IMR-90 (cell line): ENCODE measurements around the gene ENAH. TPM values are rescaled to one million over a fixed set of nuclear protein-coding genes. Genes with fewer than 3 reads are reported as not detected.

Experiments used
- ATAC-seq: fragments of 200-7000 bp; cut with Tn5 transposase; 2 replicates; pipeline ENCODE4 v1.9.1; 2020; ENCODE audit warnings: low read depth, mild to moderate bottlenecking, moderate library complexity
- BruUV-seq: library from RNA; stranded (reverse); fragments of 400-500 nt; replicated peaks from 2 replicates; lab custom pipeline; 2021; lab: Mats Ljungman, UMichigan
- CTCF ChIA-PET: fragments of 300-600 bp; formaldehyde crosslinking; extraction: SDS; loops from one replicate; lab custom pipeline; 2021; ENCODE audit warnings: antibody characterized with exemption; lab: Yijun Ruan, JAX
- POLR2A ChIA-PET: fragments of 300-600 bp; sonication (Branson Sonifier 250); formaldehyde crosslinking; loops from one replicate; lab custom pipeline; 2022; ENCODE audit warnings: antibody characterized with exemption; ENCODE audit not compliant: unreplicated experiment; lab: Charles Lee
- DNase-seq: peaks from one replicate; pipeline ENCODE4 v3.0.0; 2013
- H2AFZ ChIP-seq: replicated peaks from 2 replicates; pipeline ENCODE3; 2013; ENCODE audit warnings: low read length, mild to moderate bottlenecking; ENCODE audit not compliant: poor library complexity
- H2AK5ac ChIP-seq: 2 replicates; pipeline ENCODE4 v1.6.1; 2013; ENCODE audit warnings: low read depth, low read length, inconsistent platforms
- H2AK9ac ChIP-seq: replicated peaks from 2 replicates; pipeline ENCODE3; 2013; ENCODE audit warnings: mild to moderate bottlenecking, low read depth, low read length, moderate library complexity; ENCODE audit not compliant: poor library complexity
- H2BK120ac ChIP-seq: 2 replicates; pipeline ENCODE4 v1.6.1; 2013; ENCODE audit warnings: low read depth, low read length, inconsistent platforms
- H2BK15ac ChIP-seq: 3 replicates; pipeline ENCODE4 v1.6.1; 2013; ENCODE audit warnings: low read depth, low read length, inconsistent platforms
- H2BK20ac ChIP-seq: 2 replicates; pipeline ENCODE4 v1.6.1; 2013; ENCODE audit warnings: low read depth, mild to moderate bottlenecking, inconsistent platforms, low read length, moderate library complexity
- H2BK5ac ChIP-seq: 2 replicates; pipeline ENCODE4 v1.6.1; 2013; ENCODE audit warnings: mild to moderate bottlenecking, low read depth, low read length, inconsistent platforms; ENCODE audit not compliant: poor library complexity, severe bottlenecking
- H3K14ac ChIP-seq: replicated peaks from 2 replicates; pipeline ENCODE4 v1.6.1; 2013; ENCODE audit warnings: low read depth, low read length, inconsistent platforms
- H3K18ac ChIP-seq: 2 replicates; pipeline ENCODE4 v1.6.1; 2013; ENCODE audit warnings: low read depth, low read length, control low read depth
- H3K23ac ChIP-seq: 2 replicates; pipeline ENCODE4 v1.6.1; 2013; ENCODE audit warnings: low read depth, low read length, inconsistent platforms
- H3K27ac ChIP-seq: 2 replicates; pipeline ENCODE4 v1.5.1; 2013; ENCODE audit warnings: mild to moderate bottlenecking, control low read depth, low read length; ENCODE audit not compliant: insufficient read depth
- H3K27me3 ChIP-seq: 2 replicates; pipeline ENCODE4 v1.6.1; 2013; ENCODE audit warnings: low read length; ENCODE audit not compliant: control insufficient read depth, insufficient read depth
- H3K36me3 ChIP-seq: 2 replicates; pipeline ENCODE4 v1.6.1; 2013; ENCODE audit warnings: low read length, mixed read lengths; ENCODE audit not compliant: control insufficient read depth, insufficient read depth
- H3K4ac ChIP-seq: 2 replicates; pipeline ENCODE4 v1.6.1; 2013; ENCODE audit warnings: low read depth, low read length, inconsistent platforms
- H3K4me1 ChIP-seq: 2 replicates; pipeline ENCODE4 v1.6.1; 2013; ENCODE audit warnings: low read length, mixed read lengths; ENCODE audit not compliant: control insufficient read depth, insufficient read depth
- H3K4me2 ChIP-seq: 2 replicates; pipeline ENCODE4 v1.6.1; 2013; ENCODE audit warnings: low read depth, mild to moderate bottlenecking, control low read depth, low read length, moderate library complexity
- H3K4me3 ChIP-seq: 2 replicates; pipeline ENCODE4 v1.5.1; 2013; ENCODE audit warnings: low read depth, mild to moderate bottlenecking, control low read depth, low read length, moderate library complexity; ENCODE audit not compliant: insufficient read depth
- H3K56ac ChIP-seq: 2 replicates; pipeline ENCODE4 v1.6.1; 2013; ENCODE audit warnings: low read length, inconsistent platforms; ENCODE audit not compliant: insufficient read depth; ENCODE audit errors: extremely low read depth
- H3K79me1 ChIP-seq, 2 experiments: 2 replicates each; pipeline ENCODE4 v1.6.1; 2013; ENCODE audit warnings: low read length in 2 of 2, inconsistent platforms in 1 of 2, low read depth in 1 of 2
- H3K9ac ChIP-seq: 2 replicates; pipeline ENCODE4 v1.6.1; 2013; ENCODE audit warnings: low read depth, low read length, control low read depth
- H3K9me1 ChIP-seq: 2 replicates; pipeline ENCODE4 v1.6.1; 2013; ENCODE audit warnings: low read length, inconsistent platforms; ENCODE audit not compliant: insufficient read depth
- H3K9me3 ChIP-seq: 2 replicates; pipeline ENCODE4 v1.6.1; 2013; ENCODE audit warnings: low read length; ENCODE audit not compliant: control insufficient read depth, insufficient read depth
- H4K20me1 ChIP-seq: 2 replicates; pipeline ENCODE4 v1.6.1; 2013; ENCODE audit warnings: low read length, inconsistent platforms; ENCODE audit not compliant: insufficient read depth
- H4K5ac ChIP-seq: 2 replicates; pipeline ENCODE4 v1.6.1; 2013; ENCODE audit warnings: mild to moderate bottlenecking, low read depth, low read length, control low read depth
- H4K8ac ChIP-seq, 2 experiments: 2 replicates each; pipeline ENCODE4 v1.6.1; 2013; ENCODE audit warnings: low read depth in 2 of 2, low read length in 2 of 2, control low read depth in 1 of 2, inconsistent platforms in 1 of 2
- H4K91ac ChIP-seq: 2 replicates; pipeline ENCODE4 v1.6.1; 2013; ENCODE audit warnings: low read depth, low read length, inconsistent platforms; ENCODE audit not compliant: insufficient read depth
- BHLHE40 ChIP-seq: fragments of 150-350 bp; IDR thresholded peaks from 2 replicates; pipeline ENCODE4 v1.6.1; 2016; ENCODE audit warnings: mild to moderate bottlenecking, low read depth, low read length
- WGBS, 2 experiments: methylation state at CpG; one replicate each; pipeline versions ENCODE4 v1.1.5 to v1.1.7; 2013; ENCODE audit warnings: missing lambda C conversion rate in 2 of 2; ENCODE audit not compliant: insufficient read length in 1 of 2; ENCODE audit errors: extremely low coverage in 2 of 2; 5-methylcytosine and 5-hydroxymethylcytosine counted together
- dilution Hi-C: fragments of 300-500 bp; cut with HindIII; formaldehyde crosslinking; loops from one replicate; pipeline ENCODE4 v1.14.3; 2018; ENCODE audit warnings: low sequenced_read_pairs; ENCODE audit not compliant: unreplicated experiment
- in situ Hi-C: fragments of 300-500 bp; cut with MboI; formaldehyde crosslinking; loops from 3 replicates; pipeline ENCODE4 v1.14.3; 2019; ENCODE audit warnings: low sequenced_read_pairs, inconsistent platforms, mixed read lengths
- intact Hi-C: fragments of 100-400 bp; cut with micrococcal nuclease; formaldehyde crosslinking; loops from 2 replicates; pipeline ENCODE4 v1.10.0; 2022
- polyA plus RNA-seq, 3 experiments: library from polyadenylated mRNA; depleted of rRNA; stranded (reverse); fragments of >200 nt; gene quantifications; 2 replicates each; pipeline ENCODE4 v1.2.3, GENCODE V29; 2012; ENCODE audit warnings: low replicate concordance in 1 of 3
- total RNA-seq: library from RNA; depleted of rRNA; stranded (reverse); fragments of >200 nt; gene quantifications from 2 replicates; pipeline ENCODE4 v1.2.3, GENCODE V29; 2012

Gene ENAH
- total and polyA plus RNA-seq, 2 of the 4 experiments (the other 2 are of a cell fraction), result 61.3 to 86.9 TPM

GRCh38 chr1:225573216-225573615 is 79.7 kb downstream of the ENAH start:
- ChIA-PET CTCF (interaction anchor here (0.8 kb wide), 1 partner anchor 54 kb away, joined by 3 read pairs; no protein-coding TSS in a partner anchor), POLR2A (no interaction called here)
- Histone ChIP-seq H3K36me3 (no peaks in the 10 kb centered on the region), H2BK15ac (no peak overlapping the region), H3K27ac (no peak overlapping the region), H4K8ac (no peak overlapping the region), H4K20me1 (peaks cover 75% of the 10 kb centered on the region), H3K79me1 (peaks cover 40 to 80% of the 10 kb centered on the region in 2 experiments), H3K14ac (no peak overlapping the region), H3K27me3 (no peaks in the 10 kb centered on the region), H3K18ac (no peak overlapping the region), H2AK5ac (no peak overlapping the region), H3K4me1 (peaks cover 5% of the 10 kb centered on the region), H4K91ac (no peak overlapping the region), H2AFZ (no peak overlapping the region), H3K56ac (no peak overlapping the region), H3K23ac (no peak overlapping the region), H2AK9ac (no peak overlapping the region), H3K9ac (no peak overlapping the region), H3K9me1 (peaks cover 14% of the 10 kb centered on the region; the same call in 1 of the 2 replicates), H2BK120ac (no peak overlapping the region), H3K9me3 (no peaks in the 10 kb centered on the region), H2BK20ac (no peak overlapping the region), H2BK5ac (no peak overlapping the region), H3K4me2 (no peak overlapping the region), H3K4ac (no peak overlapping the region), H3K4me3 (no peak overlapping the region), H4K5ac (no peak overlapping the region)
- dilution Hi-C loops, result no loop called here
- intact Hi-C loops, result no loop called here
- in situ Hi-C loops, result no loop called here
- no TSS peak for BruUV-seq
- 80% methylated on average over 1 of the region's 2 CpGs; no CpG with 5 or more reads in 1 of the 2 experiments for WGBS, 2 experiments
- no peak for TF ChIP-seq BHLHE40
- DNase-seq (no peak), ATAC-seq (no peak)
